Gastrocnemius medialis (tissue), 4 donors: ENCODE results near the gene RAI1.

Source experiments
- POLR2A ChIP-seq, 2 donors: fragments of 450-650 bp; IDR thresholded peaks; one replicate each; pipeline ENCODE4 v1.6.1; 2017; ENCODE audit warnings: antibody characterized with exemption in 2 of 2, mild to moderate bottlenecking in 2 of 2, moderate library complexity in 2 of 2
- TF ChIP-seq, protein P1 (sequence below), 5 experiments: fragments of 450-650 bp in 3 of 5; fragments of 200-600 bp in 2 of 5; sonication (generic) in 2 of 5; IDR thresholded peaks in 4 of 5; conservative IDR thresholded peaks in 1 of 5; 1 replicate in 4 of 5; 2 replicates in 1 of 5; pipeline ENCODE4 v1.5.1; 2016 to 2019; ENCODE audit warnings: antibody characterized with exemption in 5 of 5, mild to moderate bottlenecking in 3 of 5, moderate library complexity in 3 of 5

- TF ChIP-seq, protein P1, sequence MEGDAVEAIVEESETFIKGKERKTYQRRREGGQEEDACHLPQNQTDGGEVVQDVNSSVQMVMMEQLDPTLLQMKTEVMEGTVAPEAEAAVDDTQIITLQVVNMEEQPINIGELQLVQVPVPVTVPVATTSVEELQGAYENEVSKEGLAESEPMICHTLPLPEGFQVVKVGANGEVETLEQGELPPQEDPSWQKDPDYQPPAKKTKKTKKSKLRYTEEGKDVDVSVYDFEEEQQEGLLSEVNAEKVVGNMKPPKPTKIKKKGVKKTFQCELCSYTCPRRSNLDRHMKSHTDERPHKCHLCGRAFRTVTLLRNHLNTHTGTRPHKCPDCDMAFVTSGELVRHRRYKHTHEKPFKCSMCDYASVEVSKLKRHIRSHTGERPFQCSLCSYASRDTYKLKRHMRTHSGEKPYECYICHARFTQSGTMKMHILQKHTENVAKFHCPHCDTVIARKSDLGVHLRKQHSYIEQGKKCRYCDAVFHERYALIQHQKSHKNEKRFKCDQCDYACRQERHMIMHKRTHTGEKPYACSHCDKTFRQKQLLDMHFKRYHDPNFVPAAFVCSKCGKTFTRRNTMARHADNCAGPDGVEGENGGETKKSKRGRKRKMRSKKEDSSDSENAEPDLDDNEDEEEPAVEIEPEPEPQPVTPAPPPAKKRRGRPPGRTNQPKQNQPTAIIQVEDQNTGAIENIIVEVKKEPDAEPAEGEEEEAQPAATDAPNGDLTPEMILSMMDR (IDR thresholded peaks at IDR 0.05 in 4 of 5, conservative IDR thresholded peaks at IDR 0.05 in 1 of 5) = no peak
- TF ChIP-seq POLR2A (IDR thresholded peaks at IDR 0.05) = no peak
Measured at GRCh38 chr17:17706140-17707060, 25.1 kb downstream of the RAI1 start.
